Endodermal cell (in vitro differentiated cells): ENCODE results near the gene VAPB. TPM values are rescaled to one million over a fixed set of nuclear protein-coding genes. Genes with fewer than 3 reads are reported as not detected.

Source experiments
- DNase-seq: peaks from one replicate; pipeline ENCODE4 v3.0.0-alpha.2; 2017
- H3K27ac ChIP-seq: 2 replicates; pipeline ENCODE4 v1.5.1; 2013; ENCODE audit warnings: mild to moderate bottlenecking, low read depth, low read length, moderate library complexity
- H3K27me3 ChIP-seq: 2 replicates; pipeline ENCODE4 v1.6.1; 2013; ENCODE audit warnings: mild to moderate bottlenecking, low read length, moderate library complexity; ENCODE audit not compliant: insufficient read depth, control insufficient read depth, poor library complexity, severe bottlenecking
- H3K36me3 ChIP-seq: 2 replicates; pipeline ENCODE4 v1.7.0; 2013; ENCODE audit warnings: mild to moderate bottlenecking, low read length, moderate library complexity; ENCODE audit not compliant: control insufficient read depth, insufficient read depth
- H3K4me1 ChIP-seq: one replicate; pipeline ENCODE4 v1.7.0; 2013; ENCODE audit warnings: low read length; ENCODE audit not compliant: control insufficient read depth, insufficient read depth
- H3K4me3 ChIP-seq: 2 replicates; pipeline ENCODE4 v1.5.1; 2013; ENCODE audit warnings: mild to moderate bottlenecking, low read length, moderate library complexity
- H3K9ac ChIP-seq: 2 replicates; pipeline ENCODE4 v1.6.1; 2013; ENCODE audit warnings: mild to moderate bottlenecking, low read length, moderate library complexity; ENCODE audit not compliant: poor library complexity, severe bottlenecking; ENCODE audit errors: extremely low read depth
- H3K9me3 ChIP-seq: 2 replicates; pipeline ENCODE4 v1.6.1; 2013; ENCODE audit warnings: mild to moderate bottlenecking, low read length, moderate library complexity; ENCODE audit not compliant: control insufficient read depth
- H3K27ac Mint-ChIP-seq: 2 replicates; pipeline ENCODE4 v1.8.0; 2020; ENCODE audit warnings: mixed read lengths
- H3K27me3 Mint-ChIP-seq: 2 replicates; pipeline ENCODE4 v1.8.0; 2021; ENCODE audit warnings: mild to moderate bottlenecking, mixed read lengths; ENCODE audit not compliant: insufficient read depth
- H3K36me3 Mint-ChIP-seq: 2 replicates; pipeline ENCODE4 v1.8.0; 2020; ENCODE audit warnings: low read depth, mixed read lengths
- H3K4me1 Mint-ChIP-seq: 2 replicates; pipeline ENCODE4 v1.8.0; 2020; ENCODE audit warnings: mixed read lengths
- H3K4me3 Mint-ChIP-seq: 2 replicates; pipeline ENCODE4 v1.8.0; 2020; ENCODE audit warnings: mild to moderate bottlenecking, moderate library complexity, mixed read lengths
- H3K9me3 Mint-ChIP-seq: 2 replicates; pipeline ENCODE4 v1.8.0; 2020; ENCODE audit warnings: mild to moderate bottlenecking, mixed read lengths
- WGBS, 2 experiments: methylation state at CpG; one replicate each; pipeline versions ENCODE4 v1.1.5 to v1.1.7; 2013; ENCODE audit warnings: missing lambda C conversion rate in 2 of 2, mixed read lengths in 1 of 2; ENCODE audit not compliant: insufficient coverage in 1 of 2, insufficient read length in 1 of 2; 5-methylcytosine and 5-hydroxymethylcytosine counted together
- total RNA-seq, 2 donors: library from RNA; stranded (reverse); fragmentation: NEBNext Ultra II Directional in 1 of 2; extraction: Animal tissue kit (Norgen Biotek cat#: 25700) in 1 of 2; gene quantifications; 2 replicates in 1 of 2; 3 replicates in 1 of 2; pipeline ENCODE4 v1.2.1, GENCODE V29; 2021
- TF ChIP-seq, protein P1 (sequence below): fragments of 200-600 bp; sonication (generic); conservative IDR thresholded peaks from 2 replicates; pipeline ENCODE4 v1.5.0; 2021; ENCODE audit warnings: antibody characterized with exemption, mild to moderate bottlenecking

The VAPB gene
- total RNA-seq, 2 donors from 2014 or later: 47.3 to 47.5 TPM

DNA sequence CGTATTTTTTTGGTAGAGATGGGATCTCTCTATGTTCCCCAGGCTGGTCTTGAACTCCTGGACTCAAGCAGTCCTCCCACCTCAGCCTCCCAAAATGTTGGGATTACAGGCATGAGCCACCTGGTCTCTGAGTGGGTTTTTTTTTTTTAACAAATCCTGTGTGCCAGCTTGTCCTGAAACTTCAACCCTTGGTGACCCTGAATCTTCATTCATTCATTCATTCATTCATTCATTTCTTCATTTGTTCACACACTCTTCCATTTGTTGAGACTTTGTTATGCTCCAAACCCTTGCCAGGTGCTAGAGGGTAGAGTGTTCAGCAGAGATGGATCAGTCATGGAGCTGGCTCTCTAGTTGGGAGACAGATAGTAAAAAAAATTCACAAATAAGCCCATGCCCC lies 12.0 kb upstream of the VAPB start:
- DNase-seq: no peak
- H3K4me1 Mint-ChIP-seq: peaks cover 24% of the 10 kb centered on the region
- Histone ChIP-seq H3K4me1 (no peaks in the 10 kb centered on the region), H3K36me3 (no peaks in the 10 kb centered on the region), H3K9me3 (peaks cover 21% of the 10 kb centered on the region), H3K4me3 (no peak overlapping the region), H3K9ac (no peak overlapping the region), H3K27ac (no peak overlapping the region), H3K27me3 (no peaks in the 10 kb centered on the region)
- TF ChIP-seq, protein P1, sequence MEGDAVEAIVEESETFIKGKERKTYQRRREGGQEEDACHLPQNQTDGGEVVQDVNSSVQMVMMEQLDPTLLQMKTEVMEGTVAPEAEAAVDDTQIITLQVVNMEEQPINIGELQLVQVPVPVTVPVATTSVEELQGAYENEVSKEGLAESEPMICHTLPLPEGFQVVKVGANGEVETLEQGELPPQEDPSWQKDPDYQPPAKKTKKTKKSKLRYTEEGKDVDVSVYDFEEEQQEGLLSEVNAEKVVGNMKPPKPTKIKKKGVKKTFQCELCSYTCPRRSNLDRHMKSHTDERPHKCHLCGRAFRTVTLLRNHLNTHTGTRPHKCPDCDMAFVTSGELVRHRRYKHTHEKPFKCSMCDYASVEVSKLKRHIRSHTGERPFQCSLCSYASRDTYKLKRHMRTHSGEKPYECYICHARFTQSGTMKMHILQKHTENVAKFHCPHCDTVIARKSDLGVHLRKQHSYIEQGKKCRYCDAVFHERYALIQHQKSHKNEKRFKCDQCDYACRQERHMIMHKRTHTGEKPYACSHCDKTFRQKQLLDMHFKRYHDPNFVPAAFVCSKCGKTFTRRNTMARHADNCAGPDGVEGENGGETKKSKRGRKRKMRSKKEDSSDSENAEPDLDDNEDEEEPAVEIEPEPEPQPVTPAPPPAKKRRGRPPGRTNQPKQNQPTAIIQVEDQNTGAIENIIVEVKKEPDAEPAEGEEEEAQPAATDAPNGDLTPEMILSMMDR: no peak
- WGBS, 2 experiments: 100% methylated on average over 1 of the region's 1 CpG
- H3K9me3 Mint-ChIP-seq: peaks cover 19% of the 10 kb centered on the region
- peaks cover 5% of the 10 kb centered on the region for H3K36me3 Mint-ChIP-seq
- H3K27ac Mint-ChIP-seq: no peak overlapping the region
- no peak overlapping the region for H3K4me3 Mint-ChIP-seq
- peaks cover 1% of the 10 kb centered on the region for H3K27me3 Mint-ChIP-seq

DNA sequence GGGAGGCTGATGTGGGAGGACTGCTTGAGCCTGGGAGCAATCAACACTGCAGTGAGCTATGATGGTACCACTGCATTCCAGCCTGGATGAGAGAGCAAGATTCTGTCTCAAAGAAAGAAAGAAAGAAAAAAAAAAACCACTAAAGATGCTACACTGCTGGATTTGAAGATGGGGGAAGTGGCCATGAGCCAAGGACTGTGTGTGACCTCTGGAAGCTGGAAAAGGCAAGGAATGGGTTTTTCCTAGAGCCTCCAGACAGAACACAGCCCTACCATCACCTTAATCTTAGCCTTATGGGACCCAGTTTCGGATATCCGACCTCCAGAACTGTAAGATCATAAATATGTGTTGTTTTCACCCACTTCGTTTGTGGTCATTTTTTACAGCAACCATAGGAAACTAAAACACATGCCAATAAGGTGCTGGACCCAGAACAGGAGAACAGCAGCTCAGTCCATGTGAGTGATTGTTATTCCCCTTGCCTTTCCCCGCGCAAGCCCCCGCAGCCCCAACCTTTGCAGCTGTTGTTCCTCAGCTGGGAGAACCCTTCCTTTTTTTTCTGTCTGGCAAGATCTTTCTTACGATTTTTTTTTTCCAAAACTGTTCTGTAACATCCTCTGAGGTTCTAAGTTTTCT lies 11.1 kb upstream of the VAPB start:
- peaks cover 5% of the 10 kb centered on the region for H3K36me3 Mint-ChIP-seq
- no peak for DNase-seq
- H3K9ac ChIP-seq: no peak overlapping the region
- H3K9me3 ChIP-seq: peaks cover 26% of the 10 kb centered on the region
- no peak overlapping the region for H3K4me3 Mint-ChIP-seq
- no peaks in the 10 kb centered on the region for H3K27me3 ChIP-seq
- H3K9me3 Mint-ChIP-seq: peaks cover 25% of the 10 kb centered on the region
- no peak overlapping the region for H3K4me3 ChIP-seq
- TF ChIP-seq, protein P1: no peak
- peaks cover 21% of the 10 kb centered on the region for H3K4me1 Mint-ChIP-seq
- no peaks in the 10 kb centered on the region for H3K4me1 ChIP-seq
- WGBS, 2 experiments: 89 to 92% methylated on average over 7 of the region's 7 CpGs
- peaks cover 1% of the 10 kb centered on the region for H3K27me3 Mint-ChIP-seq
- no peaks in the 10 kb centered on the region for H3K36me3 ChIP-seq
- no peak overlapping the region for H3K27ac Mint-ChIP-seq
- no peak overlapping the region for H3K27ac ChIP-seq

GRCh38 chr20:58378704-58379103 lies 10.3 kb upstream of the VAPB start:
- 86% methylated on average over 2 of the region's 3 CpGs; no CpG with 5 or more reads in 1 of the 2 experiments for WGBS, 2 experiments
- Mint-ChIP-seq H3K36me3 (peaks cover 5% of the 10 kb centered on the region), H3K4me1 (peaks cover 19% of the 10 kb centered on the region), H3K27me3 (peaks cover 1% of the 10 kb centered on the region), H3K4me3 (no peak overlapping the region), H3K9me3 (peaks cover 25% of the 10 kb centered on the region), H3K27ac (no peak overlapping the region)
- H3K27me3 ChIP-seq: no peaks in the 10 kb centered on the region
- peaks cover 26% of the 10 kb centered on the region for H3K9me3 ChIP-seq
- no peak overlapping the region for H3K4me3 ChIP-seq
- DNase-seq: no peak
- TF ChIP-seq, protein P1: peak; percentile 52
- H3K4me1 ChIP-seq: no peaks in the 10 kb centered on the region
- no peak overlapping the region for H3K9ac ChIP-seq
- H3K27ac ChIP-seq: no peak overlapping the region
- no peaks in the 10 kb centered on the region for H3K36me3 ChIP-seq
